LNCAP (cell line): Measurements from ENCODE around the gene TMEM51.

Source experiments
- CTCF ChIP-seq: fragments of 450-650 bp; IDR thresholded peaks from 2 replicates; pipeline ENCODE4 v1.5.1; 2017; ENCODE audit warnings: mild to moderate bottlenecking

TMEM51 gene

GRCh38 chr1:15141935-15142539, 11.5 kb upstream of the TMEM51 start:
- no peak for TF ChIP-seq CTCF

GRCh38 chr1:15145327-15145726, 8.2 kb upstream of the TMEM51 start:
- no peak for TF ChIP-seq CTCF

GRCh38 chr1:15146142-15146680, 7.3 kb upstream of the TMEM51 start:
- TF ChIP-seq CTCF, result no peak

- TF ChIP-seq CTCF, result no peak
Measured at GRCh38 chr1:15146971-15147376, 6.6 kb upstream of the TMEM51 start.

- no peak for TF ChIP-seq CTCF
Measured at GRCh38 chr1:15148004-15148403, 5.5 kb upstream of the TMEM51 start.

- TF ChIP-seq CTCF, result no peak
Measured at GRCh38 chr1:15148475-15148874, 5.1 kb upstream of the TMEM51 start.

GRCh38 chr1:15148941-15149340, 4.6 kb upstream of the TMEM51 start:
- no peak for TF ChIP-seq CTCF

- no peak for TF ChIP-seq CTCF
Measured at GRCh38 chr1:15150376-15150775, 3.2 kb upstream of the TMEM51 start.
